Parathyroid adenoma (tissue), 2 donors: ENCODE data around the gene SLC25A34.

Experiments used
- H2AFZ ChIP-seq: fragments of 300-600 bp; sonication (generic); one replicate; pipeline ENCODE4 v1.7.0; 2017; ENCODE audit warnings: antibody characterized with exemption, mild to moderate bottlenecking
- H3K27ac ChIP-seq: fragments of 300-600 bp; sonication (generic); one replicate; pipeline ENCODE4 v1.7.0; 2017
- H3K27me3 ChIP-seq: fragments of 300-600 bp; sonication (generic); one replicate; pipeline ENCODE4 v1.7.0; 2017; ENCODE audit warnings: low read length; ENCODE audit not compliant: control insufficient read depth, insufficient read depth
- H3K36me3 ChIP-seq: fragments of 300-600 bp; sonication (generic); one replicate; pipeline ENCODE4 v1.7.0; 2017; ENCODE audit warnings: low read length; ENCODE audit not compliant: control insufficient read depth, insufficient read depth
- H3K4me1 ChIP-seq: fragments of 300-600 bp; sonication (generic); one replicate; pipeline ENCODE4 v1.7.0; 2017; ENCODE audit warnings: control low read depth
- H3K4me2 ChIP-seq: fragments of 300-600 bp; sonication (generic); one replicate; pipeline ENCODE4 v1.7.0; 2017; ENCODE audit warnings: low read length
- H3K4me3 ChIP-seq: fragments of 300-600 bp; sonication (generic); one replicate; pipeline ENCODE4 v1.7.0; 2017; ENCODE audit warnings: low read depth, low read length
- H3K79me2 ChIP-seq: fragments of 300-600 bp; sonication (generic); one replicate; pipeline ENCODE4 v1.7.0; 2017; ENCODE audit warnings: control low read depth
- H3K9ac ChIP-seq: fragments of 300-600 bp; sonication (generic); one replicate; pipeline ENCODE4 v1.7.0; 2017; ENCODE audit warnings: mild to moderate bottlenecking
- H3K9me3 ChIP-seq: fragments of 300-600 bp; sonication (generic); one replicate; pipeline ENCODE4 v1.7.0; 2017; ENCODE audit warnings: low read length; ENCODE audit not compliant: control insufficient read depth
- CTCF ChIP-seq: fragments of 300-600 bp; sonication (generic); IDR thresholded peaks from one replicate; pipeline ENCODE4 v1.7.0; 2017; ENCODE audit warnings: antibody characterized with exemption, mild to moderate bottlenecking
- donor health status: primary hyperparathyroidism.

The SLC25A34 gene

GRCh38 chr1:15708486-15709137 is 27.4 kb upstream of the SLC25A34 start:
- Histone ChIP-seq H3K79me2 (peaks cover 46% of the 10 kb centered on the region), H3K4me2 (no peak overlapping the region), H2AFZ (no peak overlapping the region), H3K4me1 (no peaks in the 10 kb centered on the region), H3K9ac (no peak overlapping the region), H3K27ac (no peak overlapping the region), H3K9me3 (no peaks in the 10 kb centered on the region), H3K27me3 (no peaks in the 10 kb centered on the region), H3K36me3 (no peaks in the 10 kb centered on the region), H3K4me3 (no peak overlapping the region)
- TF ChIP-seq CTCF: no peak

DNA sequence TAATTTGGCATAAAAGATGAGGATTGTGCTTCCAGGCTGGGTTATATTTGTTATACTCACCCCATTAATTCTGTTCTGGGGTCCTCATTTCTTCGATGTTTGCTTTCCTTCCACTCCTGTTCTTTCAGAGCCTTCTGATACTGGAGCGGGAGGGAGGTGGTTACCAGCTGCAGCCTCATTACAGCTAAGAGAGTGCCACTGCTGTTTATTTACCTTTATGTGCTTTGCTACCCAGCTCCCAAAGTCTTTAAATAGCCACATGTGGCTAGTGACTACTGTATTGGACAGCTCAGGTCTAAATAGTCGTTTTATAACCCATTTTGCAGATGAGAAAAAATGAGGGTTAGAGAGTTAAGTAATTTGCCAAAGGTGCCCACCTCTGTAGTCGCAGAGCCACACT is 26.8 kb upstream of the SLC25A34 start:
- no peaks in the 10 kb centered on the region for H3K9me3 ChIP-seq

DNA sequence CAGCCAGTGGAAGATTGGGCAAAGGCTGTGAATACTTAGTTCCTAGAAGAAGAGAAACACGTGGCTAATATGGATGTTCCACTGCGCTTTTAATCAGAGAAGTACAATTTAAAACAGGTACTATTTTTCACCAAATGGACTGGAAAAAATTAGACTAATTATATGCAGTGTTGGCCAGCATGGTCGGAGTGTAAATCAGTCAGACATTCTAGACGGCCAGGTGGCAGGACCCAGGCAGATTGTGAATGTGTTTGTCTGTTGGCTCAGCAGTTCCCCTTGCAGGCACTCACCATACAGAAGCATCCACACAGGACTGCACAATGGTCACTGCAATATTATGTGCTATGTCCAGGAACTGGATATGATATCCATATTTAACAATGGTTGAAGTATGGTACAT is 23.9 kb upstream of the SLC25A34 start:
- H3K36me3 ChIP-seq: no peaks in the 10 kb centered on the region
- no peak overlapping the region for H2AFZ ChIP-seq
- no peak for TF ChIP-seq CTCF
- no peak overlapping the region for H3K4me3 ChIP-seq
- H3K9me3 ChIP-seq: no peaks in the 10 kb centered on the region
- no peak overlapping the region for H3K4me2 ChIP-seq
- H3K79me2 ChIP-seq: peaks cover 28% of the 10 kb centered on the region
- no peaks in the 10 kb centered on the region for H3K4me1 ChIP-seq
- H3K9ac ChIP-seq: no peak overlapping the region
- H3K27ac ChIP-seq: no peak overlapping the region
- no peaks in the 10 kb centered on the region for H3K27me3 ChIP-seq

More for the DNA sequence above, 26.8 kb upstream of the SLC25A34 start:
- Histone ChIP-seq H3K4me3 (no peak overlapping the region), H2AFZ (no peak overlapping the region), H3K36me3 (no peaks in the 10 kb centered on the region), H3K4me2 (no peak overlapping the region), H3K79me2 (peaks cover 46% of the 10 kb centered on the region), H3K9ac (no peak overlapping the region), H3K27ac (no peak overlapping the region), H3K4me1 (no peaks in the 10 kb centered on the region), H3K27me3 (no peaks in the 10 kb centered on the region)
- TF ChIP-seq CTCF: no peak

GRCh38 chr1:15714406-15715136 is 21.5 kb upstream of the SLC25A34 start:
- no peaks in the 10 kb centered on the region for H3K36me3 ChIP-seq
- no peak overlapping the region for H3K27ac ChIP-seq
- no peak overlapping the region for H2AFZ ChIP-seq
- no peak overlapping the region for H3K4me2 ChIP-seq
- peaks cover 5% of the 10 kb centered on the region for H3K79me2 ChIP-seq
- TF ChIP-seq CTCF: no peak
- H3K4me1 ChIP-seq: no peaks in the 10 kb centered on the region
- no peaks in the 10 kb centered on the region for H3K27me3 ChIP-seq
- H3K9me3 ChIP-seq: no peaks in the 10 kb centered on the region
- H3K4me3 ChIP-seq: no peak overlapping the region
- no peak overlapping the region for H3K9ac ChIP-seq
